Measurements from ENCODE around the gene SOX6. TPM values are rescaled to one million over a fixed set of nuclear protein-coding genes. Genes with fewer than 3 reads are reported as not detected.

The SOX6 gene
- polyA plus RNA-seq, 1 donor (not counting 4 experiments of a cell fraction or from before 2014, with no cell fraction given): 6.0 TPM

- Histone ChIP-seq H3K4me3 (ENCODE audit: control insufficient read depth in 2 of 3, extremely low read depth in 1 of 3, insufficient read depth in 2 of 3, low read depth in 1 of 3, low read length in 3 of 3) (no peak overlapping the region), H3K27me3 (ENCODE audit: control insufficient read depth, extremely low read depth, insufficient read depth, low read length) (no peaks in the 10 kb centered on the region), H3K4me1 (ENCODE audit: control insufficient read depth, extremely low read depth, insufficient read depth, low read length) (no peaks in the 10 kb centered on the region), H3K27ac (ENCODE audit: control insufficient read depth, insufficient read depth, low read length) (no peak overlapping the region), H3K4me2 (ENCODE audit: control insufficient read depth, extremely low read depth, insufficient read depth, low read depth, low read length) (no peak overlapping the region), H3K9ac (ENCODE audit: control insufficient read depth, extremely low read depth, insufficient read depth, low read length) (no peak overlapping the region), H4K20me1 (ENCODE audit: control insufficient read depth, extremely low read depth, insufficient read depth, low read length) (no peaks in the 10 kb centered on the region), H2AFZ (ENCODE audit: control insufficient read depth, low read length) (no peak overlapping the region), H3K9me3 (ENCODE audit: control insufficient read depth, low read depth, low read length) (no peaks in the 10 kb centered on the region), H3K9me1 (ENCODE audit: control insufficient read depth, extremely low read depth, insufficient read depth, low read length) (no peaks in the 10 kb centered on the region), H3K79me2 (ENCODE audit: control insufficient read depth, insufficient read depth, low read length) (no peaks in the 10 kb centered on the region), H3K36me3 (ENCODE audit: control insufficient read depth in 2 of 2, extremely low read depth in 1 of 2, insufficient read depth in 2 of 2, low read length in 2 of 2) (no peaks in the 10 kb centered on the region)
- dilution Hi-C loops (cut with MboI; ENCODE audit: extremely low pct_ligation_motif_present, low sequenced_read_pairs): no loop called here
- no peak for FAIRE-seq
- no peak for DNase-seq (ENCODE audit: low read depth, low spot score)
- TF ChIP-seq EZH2 (IDR thresholded peaks at IDR 0.05; ENCODE audit: low read length) (no peak), CTCF (optimal IDR thresholded peaks at IDR 0.05 in 1 of 3, IDR thresholded peaks at IDR 0.05 in 1 of 3, conservative IDR thresholded peaks at IDR 0.05 in 1 of 3; ENCODE audit: extremely low read depth in 1 of 3, insufficient read depth in 2 of 3, low read length in 3 of 3) (no peak)
These were observed 90.3 kb downstream of the SOX6 start for GRCh38 chr11:16266021-16266420.

GRCh38 chr11:16265022-16265421, 91.3 kb downstream of the SOX6 start:
- Histone ChIP-seq H3K79me2 (ENCODE audit: control insufficient read depth, insufficient read depth, low read length) (no peaks in the 10 kb centered on the region), H3K9ac (ENCODE audit: control insufficient read depth, extremely low read depth, insufficient read depth, low read length) (no peak overlapping the region), H3K27me3 (ENCODE audit: control insufficient read depth, extremely low read depth, insufficient read depth, low read length) (no peaks in the 10 kb centered on the region), H3K4me3 (ENCODE audit: control insufficient read depth in 2 of 3, extremely low read depth in 1 of 3, insufficient read depth in 2 of 3, low read depth in 1 of 3, low read length in 3 of 3) (no peak overlapping the region), H3K4me1 (ENCODE audit: control insufficient read depth, extremely low read depth, insufficient read depth, low read length) (no peaks in the 10 kb centered on the region), H3K9me1 (ENCODE audit: control insufficient read depth, extremely low read depth, insufficient read depth, low read length) (no peaks in the 10 kb centered on the region), H2AFZ (ENCODE audit: control insufficient read depth, low read length) (no peak overlapping the region), H3K4me2 (ENCODE audit: control insufficient read depth, extremely low read depth, insufficient read depth, low read depth, low read length) (no peak overlapping the region), H3K36me3 (ENCODE audit: control insufficient read depth in 2 of 2, extremely low read depth in 1 of 2, insufficient read depth in 2 of 2, low read length in 2 of 2) (no peaks in the 10 kb centered on the region), H4K20me1 (ENCODE audit: control insufficient read depth, extremely low read depth, insufficient read depth, low read length) (no peaks in the 10 kb centered on the region), H3K27ac (ENCODE audit: control insufficient read depth, insufficient read depth, low read length) (no peak overlapping the region), H3K9me3 (ENCODE audit: control insufficient read depth, low read depth, low read length) (no peaks in the 10 kb centered on the region)
- no peak for TF ChIP-seq EZH2 (IDR thresholded peaks at IDR 0.05; ENCODE audit: low read length)
- no peak for TF ChIP-seq CTCF (optimal IDR thresholded peaks at IDR 0.05 in 1 of 3, IDR thresholded peaks at IDR 0.05 in 1 of 3, conservative IDR thresholded peaks at IDR 0.05 in 1 of 3; ENCODE audit: extremely low read depth in 1 of 3, insufficient read depth in 2 of 3, low read length in 3 of 3)
- dilution Hi-C loops (cut with MboI; ENCODE audit: extremely low pct_ligation_motif_present, low sequenced_read_pairs): no loop called here
- FAIRE-seq (no peak), DNase-seq (ENCODE audit: low read depth, low spot score) (no peak)

All from keratinocyte (primary cell).